Loucy (cell line): ENCODE results near the gene SLC35D3.
"Not testable (repeated sequence)": the region's sequence is repeated elsewhere in the genome, so short reads cannot be mapped to it uniquely, and the experiment has no call there.

ENCODE experiments used
- H2AFZ ChIP-seq: fragments of 200-600 bp; sonication (generic); 2 replicates; pipeline ENCODE4 v1.6.0; 2016; ENCODE audit warnings: antibody characterized with exemption, mild to moderate bottlenecking, low read length, moderate library complexity
- H3F3A ChIP-seq: fragments of 200-600 bp; 2 replicates; pipeline ENCODE4 v1.6.0; 2016; ENCODE audit warnings: antibody characterized with exemption, low read depth, mild to moderate bottlenecking
- H3K27me3 ChIP-seq: fragments of 200-600 bp; sonication (generic); 2 replicates; pipeline ENCODE4 v1.6.1; 2014; ENCODE audit warnings: low read length, mild to moderate bottlenecking; ENCODE audit not compliant: insufficient read depth, poor library complexity, severe bottlenecking
- H3K36me3 ChIP-seq: fragments of 200-600 bp; sonication (generic); 2 replicates; pipeline ENCODE4 v1.6.1; 2016; ENCODE audit warnings: low read length; ENCODE audit not compliant: insufficient read depth
- H3K4me1 ChIP-seq: fragments of 200-600 bp; sonication (generic); 2 replicates; pipeline ENCODE4 v1.5.1; 2014; ENCODE audit warnings: low read length, mild to moderate bottlenecking; ENCODE audit not compliant: insufficient read depth, poor library complexity, severe bottlenecking
- H3K4me2 ChIP-seq: fragments of 200-600 bp; sonication (generic); 2 replicates; pipeline ENCODE4 v1.6.0; 2014; ENCODE audit warnings: antibody characterized with exemption, low read length, low read depth, mild to moderate bottlenecking; ENCODE audit not compliant: poor library complexity, severe bottlenecking
- H3K4me3 ChIP-seq: fragments of 200-600 bp; sonication (generic); 2 replicates; pipeline ENCODE4 v1.5.1; 2014; ENCODE audit warnings: low read length, mild to moderate bottlenecking, mixed read lengths; ENCODE audit not compliant: poor library complexity, severe bottlenecking
- H3K79me2 ChIP-seq: fragments of 200-600 bp; sonication (generic); 2 replicates; pipeline ENCODE4 v1.6.1; 2014; ENCODE audit warnings: low read length; ENCODE audit not compliant: insufficient read depth
- H3K9ac ChIP-seq: fragments of 200-600 bp; sonication (generic); 2 replicates; pipeline ENCODE4 v1.6.0; 2014; ENCODE audit warnings: mild to moderate bottlenecking, low read depth, low read length, moderate library complexity; ENCODE audit not compliant: poor library complexity, severe bottlenecking
- H3K9me2 ChIP-seq: fragments of 200-600 bp; sonication (generic); replicated peaks from 2 replicates; pipeline ENCODE4 v1.6.1; 2016; ENCODE audit warnings: low read depth, low read length, mixed read lengths
- H3K9me3 ChIP-seq: fragments of 200-600 bp; sonication (generic); 2 replicates; pipeline ENCODE4 v1.6.1; 2014; ENCODE audit warnings: mild to moderate bottlenecking, antibody characterized with exemption, low read length, low read depth; ENCODE audit not compliant: insufficient read depth
- H4K20me1 ChIP-seq: fragments of 200-600 bp; sonication (generic); 2 replicates; pipeline ENCODE4 v1.6.0; 2014; ENCODE audit warnings: antibody characterized with exemption, low read length, mild to moderate bottlenecking; ENCODE audit not compliant: insufficient read depth, poor library complexity, severe bottlenecking
- EZH2phosphoT487 ChIP-seq: fragments of 200-600 bp; IDR thresholded peaks from 2 replicates; pipeline ENCODE4 v1.6.1; 2018; ENCODE audit warnings: antibody characterized with exemption, mild to moderate bottlenecking, moderate library complexity, borderline replicate concordance
- TF ChIP-seq, protein P1 (sequence below): fragments of 200-600 bp; sonication (generic); conservative IDR thresholded peaks from 2 replicates; pipeline ENCODE4 v1.5.1; 2014; ENCODE audit warnings: mild to moderate bottlenecking, antibody characterized with exemption, low read length

The SLC35D3 gene

DNA sequence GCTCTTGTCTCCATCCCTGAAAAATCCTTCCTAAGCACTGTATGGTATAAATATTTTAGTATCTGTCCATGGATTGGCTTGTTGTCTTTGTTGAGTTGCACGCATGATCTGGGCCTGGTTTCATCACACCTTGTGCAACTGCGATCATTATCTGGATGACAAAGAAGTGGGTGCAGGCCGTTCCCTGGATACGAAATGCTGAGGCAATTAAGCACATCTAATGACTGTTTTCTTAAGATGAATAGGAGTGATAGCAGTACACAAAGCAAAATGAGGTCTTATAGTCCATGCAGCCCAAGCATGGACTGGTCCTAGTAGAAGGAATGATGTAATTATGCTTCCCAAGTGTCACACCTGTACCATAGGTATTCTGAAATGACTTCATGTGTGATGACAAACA is 47.8 kb downstream of the SLC35D3 start:
- Histone ChIP-seq H3K9ac (no peak overlapping the region), H2AFZ (no peak overlapping the region), H3K4me1 (no peaks in the 10 kb centered on the region), H3K27me3 (peaks cover 7% of the 10 kb centered on the region), H3K4me3 (no peak overlapping the region), H3K4me2 (no peak overlapping the region), H3K9me2 (no peaks in the 10 kb centered on the region), H4K20me1 (no peaks in the 10 kb centered on the region), H3K79me2 (no peaks in the 10 kb centered on the region), H3K9me3 (no peaks in the 10 kb centered on the region), H3F3A (no peaks in the 10 kb centered on the region), H3K36me3 (no peaks in the 10 kb centered on the region)
- no peak for TF ChIP-seq EZH2phosphoT487
- TF ChIP-seq, protein P1, sequence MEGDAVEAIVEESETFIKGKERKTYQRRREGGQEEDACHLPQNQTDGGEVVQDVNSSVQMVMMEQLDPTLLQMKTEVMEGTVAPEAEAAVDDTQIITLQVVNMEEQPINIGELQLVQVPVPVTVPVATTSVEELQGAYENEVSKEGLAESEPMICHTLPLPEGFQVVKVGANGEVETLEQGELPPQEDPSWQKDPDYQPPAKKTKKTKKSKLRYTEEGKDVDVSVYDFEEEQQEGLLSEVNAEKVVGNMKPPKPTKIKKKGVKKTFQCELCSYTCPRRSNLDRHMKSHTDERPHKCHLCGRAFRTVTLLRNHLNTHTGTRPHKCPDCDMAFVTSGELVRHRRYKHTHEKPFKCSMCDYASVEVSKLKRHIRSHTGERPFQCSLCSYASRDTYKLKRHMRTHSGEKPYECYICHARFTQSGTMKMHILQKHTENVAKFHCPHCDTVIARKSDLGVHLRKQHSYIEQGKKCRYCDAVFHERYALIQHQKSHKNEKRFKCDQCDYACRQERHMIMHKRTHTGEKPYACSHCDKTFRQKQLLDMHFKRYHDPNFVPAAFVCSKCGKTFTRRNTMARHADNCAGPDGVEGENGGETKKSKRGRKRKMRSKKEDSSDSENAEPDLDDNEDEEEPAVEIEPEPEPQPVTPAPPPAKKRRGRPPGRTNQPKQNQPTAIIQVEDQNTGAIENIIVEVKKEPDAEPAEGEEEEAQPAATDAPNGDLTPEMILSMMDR, result no peak

DNA sequence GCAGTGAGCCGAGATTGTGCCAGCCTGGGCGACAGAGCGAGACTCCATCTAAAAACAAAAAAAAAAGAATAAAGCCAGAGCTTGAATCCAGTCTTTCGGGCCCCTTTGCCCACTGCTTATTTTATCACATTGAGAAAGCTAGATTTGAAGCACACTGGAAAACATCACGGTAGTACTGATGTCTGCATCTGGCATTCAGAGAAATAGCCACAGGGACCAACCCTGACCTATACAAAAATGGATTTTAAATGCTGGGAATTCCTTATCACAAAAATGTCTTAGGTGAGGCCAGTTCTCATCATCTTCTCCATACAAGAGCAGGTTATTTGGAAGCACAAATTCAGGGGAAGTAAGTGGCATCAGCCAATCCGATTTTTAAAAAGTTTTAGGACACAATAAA is 49.5 kb downstream of the SLC35D3 start:
- Histone ChIP-seq H3K9me2 (no peaks in the 10 kb centered on the region), H3K9me3 (no peaks in the 10 kb centered on the region), H3K4me1 (no peaks in the 10 kb centered on the region), H3K27me3 (peaks cover 14% of the 10 kb centered on the region), H3K4me2 (no peak overlapping the region), H3K79me2 (no peaks in the 10 kb centered on the region), H3K4me3 (no peak overlapping the region), H3F3A (no peaks in the 10 kb centered on the region), H3K36me3 (no peaks in the 10 kb centered on the region), H4K20me1 (no peaks in the 10 kb centered on the region), H3K9ac (no peak overlapping the region), H2AFZ (no peak overlapping the region)
- no peak for TF ChIP-seq EZH2phosphoT487
- TF ChIP-seq, protein P1, result no peak

DNA sequence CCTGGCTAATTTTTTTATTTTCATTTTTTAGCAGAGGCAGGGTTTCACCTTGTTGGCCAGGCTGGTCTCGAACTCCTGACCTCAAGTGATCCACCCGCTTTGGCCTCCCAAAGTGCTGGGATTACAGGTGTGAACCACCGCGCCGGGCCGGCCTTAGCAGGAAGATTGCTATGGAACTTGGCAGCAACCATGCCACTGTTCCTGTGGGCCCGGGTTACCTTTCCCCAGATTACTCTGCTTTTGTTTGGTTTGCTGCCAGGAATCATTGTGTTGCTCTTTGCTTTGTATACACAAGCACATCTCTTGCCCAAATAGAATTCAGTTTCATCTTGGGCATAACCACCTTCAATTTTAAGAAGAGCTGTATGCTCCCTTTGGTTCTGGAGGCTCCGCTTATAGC is 51.7 kb downstream of the SLC35D3 start:
- not testable (repeated sequence) for H3K4me2 ChIP-seq, H3K9me3 ChIP-seq, H3K79me2 ChIP-seq, H3K36me3 ChIP-seq, H4K20me1 ChIP-seq, H3K4me3 ChIP-seq, H3K9ac ChIP-seq, H2AFZ ChIP-seq, H3K9me2 ChIP-seq, H3K4me1 ChIP-seq, H3F3A ChIP-seq
- H3K27me3 ChIP-seq, result peaks cover 30% of the 10 kb centered on the region
